HT-29 (cell line): Measurements from ENCODE around the gene GOPC. TPM values are rescaled to one million over a fixed set of nuclear protein-coding genes. Genes with fewer than 3 reads are reported as not detected.
"Not testable (repeated sequence)": the region's sequence is repeated elsewhere in the genome, so short reads cannot be mapped to it uniquely, and the experiment has no call there.

Experiments used
- DNase-seq: peaks from one replicate; pipeline ENCODE4 v3.0.0-alpha.2; 2015; ENCODE audit warnings: low spot score
- total RNA-seq: library from RNA; depleted of rRNA; stranded (reverse); fragments of >200 nt; shearing (Covaris generic); gene quantifications from 2 replicates; pipeline ENCODE4 v1.2.3, GENCODE V29; 2014; rRNA removed

The GOPC gene
- total RNA-seq: 8.2 and 9.5 TPM in 2 replicates

GRCh38 chr6:117602151-117602898 is at the start of gene GOPC:
Gene GOPC, minus strand, starts transcription at chr6:117602511. Its CDS starts 223 bp downstream, at chr6:117602288.
- peak; percentile 96 for DNase-seq

GRCh38 chr6:117651984-117652383 is 49.7 kb upstream of the GOPC start:
- not testable (repeated sequence) for DNase-seq

DNA sequence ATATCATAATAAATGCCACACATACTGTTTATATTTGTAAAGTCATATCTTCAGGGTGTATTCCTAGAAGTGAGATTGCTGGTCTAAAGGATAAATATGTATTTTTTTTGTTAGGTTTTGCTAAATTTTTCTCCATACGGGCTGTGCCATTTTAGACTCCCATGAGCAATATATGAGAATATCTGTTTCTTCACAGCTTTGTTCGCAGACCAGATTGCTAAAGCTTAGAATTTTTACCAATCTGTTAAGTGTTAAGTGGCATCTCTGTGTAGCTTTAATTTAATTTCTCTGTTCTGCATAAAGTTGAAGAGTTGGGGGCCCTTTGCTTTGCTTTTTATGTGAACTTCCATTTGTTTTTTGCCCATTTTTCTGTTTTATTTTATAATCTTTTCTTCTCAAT is 40.7 kb upstream of the GOPC start:
- DNase-seq: no peak

DNA sequence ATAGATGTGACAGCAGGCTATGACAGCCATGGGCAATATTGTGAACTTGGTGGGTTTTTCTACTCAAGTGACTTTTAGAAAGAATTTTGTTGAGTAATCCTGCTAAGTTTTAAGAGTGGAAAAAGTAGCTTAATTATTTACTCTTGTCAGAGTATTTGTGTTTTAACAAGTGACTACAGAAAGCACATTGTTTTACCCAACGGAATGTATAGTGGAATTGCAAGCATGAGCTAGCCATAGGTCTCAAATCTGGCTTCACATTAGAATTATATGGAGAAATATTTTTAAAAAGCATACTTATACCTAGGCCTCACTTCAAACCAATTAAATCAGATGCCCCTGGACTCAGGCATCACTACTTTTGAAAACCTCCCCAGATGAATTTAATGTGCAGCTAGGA is 35.5 kb upstream of the GOPC start:
- DNase-seq: no peak

- peak; percentile 10 for DNase-seq
These were observed 26.9 kb upstream of the GOPC start for GRCh38 chr6:117629119-117629660.

GRCh38 chr6:117627533-117627932 is 25.2 kb upstream of the GOPC start:
- DNase-seq: no peak

DNA sequence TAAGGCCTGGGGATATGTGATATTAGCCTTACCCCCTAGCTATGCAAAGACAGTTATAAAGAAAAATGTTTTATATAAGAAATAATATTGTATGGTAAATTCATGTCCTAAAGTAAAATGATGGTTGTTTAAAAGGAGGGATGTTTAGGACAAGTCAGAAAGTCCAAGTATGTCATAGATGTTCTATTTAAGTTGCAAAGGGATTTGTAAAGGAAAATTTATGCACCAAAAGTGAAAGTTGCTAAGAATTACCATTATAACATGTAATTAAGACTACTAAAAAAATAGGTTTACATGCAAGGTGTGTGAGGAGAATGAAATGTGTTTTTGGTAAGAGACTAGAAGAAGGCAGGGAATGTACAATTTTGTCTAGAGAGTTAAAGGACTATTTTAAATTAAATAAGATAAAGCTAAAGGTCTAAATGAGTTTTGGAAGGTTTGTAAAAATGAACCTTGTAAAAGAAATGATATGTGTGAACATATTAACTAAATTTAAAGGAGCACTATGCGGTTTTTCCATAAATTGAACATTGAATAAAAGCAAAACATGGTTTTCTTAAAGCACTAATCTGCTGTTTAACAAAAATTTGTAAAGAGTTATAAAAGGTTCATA is 22.7 kb upstream of the GOPC start:
- no peak for DNase-seq

- no peak for DNase-seq
These were observed 16.9 kb upstream of the GOPC start for GRCh38 chr6:117619178-117619577.

DNA sequence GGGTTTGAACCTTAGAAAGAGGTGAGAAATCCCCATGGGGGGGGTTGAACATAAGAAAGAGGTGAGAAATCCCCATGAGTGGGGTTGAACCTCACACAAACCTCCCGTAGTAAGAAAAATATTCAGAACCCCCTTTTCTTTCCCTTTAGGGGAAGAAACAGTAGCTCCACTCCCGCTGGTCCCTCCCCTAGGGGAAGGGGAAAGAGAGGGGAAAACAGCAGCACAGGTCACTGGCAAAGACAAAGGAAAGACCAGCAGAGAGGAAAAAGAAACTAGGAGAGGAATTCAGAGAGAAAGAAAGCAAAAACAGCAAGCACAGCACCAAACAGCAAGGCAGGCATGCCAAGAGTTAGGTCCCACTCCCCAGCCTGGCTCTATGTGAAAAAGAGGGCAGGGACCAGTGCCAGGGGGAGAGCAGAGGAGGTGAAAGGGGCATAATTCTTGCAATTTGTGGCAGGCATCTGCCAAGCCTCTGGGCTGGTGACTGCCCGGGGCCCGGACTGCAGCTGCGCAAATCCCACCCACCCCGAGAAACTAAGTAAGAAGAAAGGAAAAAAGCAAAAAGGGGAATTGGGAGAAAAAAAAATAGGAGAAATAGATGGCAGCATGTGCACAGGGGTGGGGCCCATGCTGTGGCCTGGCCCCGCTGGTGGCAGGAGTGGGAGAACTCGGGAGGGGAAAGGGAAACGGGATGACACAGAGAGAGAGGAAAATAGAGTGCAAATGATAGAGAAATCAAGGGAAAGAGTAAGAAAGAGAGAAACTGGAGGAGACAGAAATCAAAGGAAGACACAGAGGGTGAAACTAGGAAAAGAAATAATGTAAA is 15.1 kb upstream of the GOPC start:
- DNase-seq: no peak

GRCh38 chr6:117616391-117617209 is 14.3 kb upstream of the GOPC start:
- no peak for DNase-seq

DNA sequence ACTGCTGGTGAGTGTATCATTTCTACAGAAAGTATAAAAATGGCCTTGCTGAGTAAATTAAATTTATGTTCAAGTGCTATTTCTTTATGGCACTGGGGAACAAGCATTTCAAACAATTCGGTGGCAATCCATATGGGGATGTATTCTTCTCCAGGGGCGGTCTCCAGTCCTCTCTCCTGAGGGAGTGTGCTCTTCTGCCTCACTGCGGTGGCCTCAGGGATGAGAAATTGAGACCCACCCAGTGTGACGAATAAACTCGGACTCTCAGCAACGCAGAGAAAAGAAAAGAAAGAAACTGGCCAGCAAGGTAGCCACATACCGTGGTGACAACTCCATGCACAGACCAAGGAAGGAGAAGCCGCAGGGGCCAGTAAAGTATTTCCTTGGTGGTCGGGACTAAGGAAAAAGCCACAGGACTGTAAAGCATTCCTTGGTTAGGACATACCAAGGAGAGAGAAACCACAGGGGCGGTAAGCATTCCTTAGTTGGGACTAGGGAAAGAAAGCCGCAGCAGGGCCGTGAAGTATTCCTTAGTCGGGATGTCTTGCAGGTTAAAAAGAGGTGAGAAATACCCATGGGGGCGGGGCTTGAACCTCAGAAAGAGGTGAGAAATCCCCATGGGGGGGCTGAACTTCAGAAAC is 13.6 kb upstream of the GOPC start:
- no peak for DNase-seq

GRCh38 chr6:117613920-117614560 is 11.7 kb upstream of the GOPC start:
- peak; percentile 56 for DNase-seq

DNA sequence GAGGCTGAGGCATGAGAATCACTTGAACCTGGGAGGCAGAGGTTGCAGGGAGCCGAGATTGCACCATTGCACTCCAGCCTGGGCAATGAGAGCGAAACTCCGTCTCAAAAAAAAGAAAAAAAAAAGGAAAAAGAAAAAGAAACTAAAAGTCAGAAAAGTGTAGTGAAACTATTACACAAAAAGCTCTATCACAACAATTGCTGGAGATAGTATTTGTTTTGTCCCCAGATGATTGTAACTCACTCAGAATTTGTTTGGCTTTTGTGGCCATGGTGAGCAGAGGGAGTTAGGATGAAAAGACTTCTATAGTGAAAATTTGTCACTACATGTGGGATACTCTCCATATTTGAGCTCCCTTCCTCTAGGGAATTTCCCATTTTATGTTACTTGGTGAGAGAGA is 5.2 kb upstream of the GOPC start:
- no peak for DNase-seq

- DNase-seq: peak; percentile 76
These were observed 3.0 kb upstream of the GOPC start for GRCh38 chr6:117605169-117605826.

DNA sequence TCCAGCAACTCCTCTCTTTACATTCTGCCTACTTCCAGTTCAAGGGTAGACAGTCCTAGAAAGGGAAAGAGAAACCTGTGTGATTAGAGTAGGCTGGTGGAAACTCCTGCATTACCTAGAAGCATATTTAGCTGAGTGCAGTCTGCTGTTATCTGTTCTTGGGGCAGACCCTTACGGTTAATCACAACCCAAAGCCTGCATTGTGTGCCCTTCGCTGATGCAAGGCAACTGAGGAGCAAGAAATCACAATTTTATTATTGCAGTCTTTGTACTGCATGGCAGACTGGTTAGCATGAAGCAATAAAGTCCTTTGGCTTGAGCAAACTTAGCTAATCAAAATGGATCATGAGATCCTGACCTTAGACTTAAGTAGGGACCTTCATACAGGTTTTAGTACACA is 1.5 kb upstream of the GOPC start:
- no peak for DNase-seq

DNA sequence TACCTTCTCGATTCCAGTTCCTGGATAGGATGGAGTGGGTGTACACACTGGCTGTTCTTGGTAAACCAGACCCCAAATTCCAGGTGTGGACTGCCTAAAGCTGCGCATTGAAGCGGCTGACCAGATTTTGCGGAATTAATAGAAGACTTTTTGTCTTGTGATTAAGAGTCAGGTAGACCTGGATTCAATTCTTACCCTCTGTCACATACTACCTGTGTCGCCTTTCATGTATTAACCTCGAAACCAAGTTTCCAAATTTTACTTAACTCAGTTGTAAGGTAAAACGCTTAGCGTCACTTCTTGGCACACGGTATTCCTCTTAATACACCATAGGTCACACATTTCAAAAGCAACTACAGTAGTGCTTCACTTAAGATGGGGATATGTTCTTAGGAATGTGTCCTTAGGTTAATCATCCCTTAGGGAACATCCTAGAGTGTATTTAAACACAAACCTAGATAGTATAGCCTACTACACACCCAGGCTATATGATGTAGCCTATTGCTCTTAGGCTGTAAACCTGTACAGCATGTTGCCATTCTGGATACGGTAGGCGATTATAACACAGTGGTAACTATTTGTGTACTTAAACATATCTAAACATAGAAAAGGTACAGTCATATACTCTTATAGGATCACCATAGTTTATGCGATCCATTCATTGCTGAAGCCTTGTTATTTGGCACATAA is 733 bp upstream of the GOPC start:
- DNase-seq: no peak

GRCh38 chr6:117601811-117602150 is 530 bp downstream of the GOPC start:
- no peak for DNase-seq

- DNase-seq: no peak
These were observed 2.1 kb downstream of the GOPC start for GRCh38 chr6:117600008-117600743.

- DNase-seq: no peak
These were observed 4.6 kb downstream of the GOPC start for GRCh38 chr6:117597755-117598154.
